Globus pallidus (tissue), 1 donor: ENCODE data around the gene PFKFB3.
"Not testable (repeated sequence)": the region's sequence is repeated elsewhere in the genome, so short reads cannot be mapped to it uniquely, and the experiment has no call there.

ENCODE experiments used
- DNase-seq: peaks from one replicate; pipeline ENCODE4 v3.0.0-alpha.2; 2015; ENCODE audit warnings: low spot score

The PFKFB3 gene

DNA sequence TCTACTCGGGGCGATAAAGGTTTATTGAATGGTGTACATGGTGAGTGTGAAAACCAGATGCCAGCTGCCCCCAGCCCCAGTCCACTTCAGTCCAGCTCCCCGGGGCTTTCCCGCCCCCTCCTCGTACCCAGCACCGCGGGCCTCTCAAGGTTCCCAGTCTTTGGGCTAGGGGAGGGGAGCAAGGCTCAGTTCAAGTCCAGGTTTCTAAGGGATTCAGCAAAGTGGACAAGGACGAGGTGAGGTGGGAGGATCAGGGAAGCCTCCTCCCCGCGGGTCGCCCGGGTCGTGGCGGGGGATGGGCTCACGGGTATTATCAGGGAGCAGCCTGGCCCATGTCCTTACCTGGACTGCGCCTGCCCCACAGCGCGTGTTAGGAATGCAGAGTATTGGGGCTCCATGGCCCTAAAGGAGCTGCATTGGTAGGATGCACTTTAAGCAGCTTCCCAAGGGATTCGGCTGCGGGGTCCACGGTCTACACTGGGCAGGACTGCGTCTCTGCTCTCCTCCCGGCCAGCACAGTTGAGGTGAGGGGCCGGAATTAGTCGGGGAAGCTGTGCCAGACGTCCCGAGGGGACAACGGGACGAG, 541 bp upstream of the PFKFB3 start:
- DNase-seq, result no peak

DNA sequence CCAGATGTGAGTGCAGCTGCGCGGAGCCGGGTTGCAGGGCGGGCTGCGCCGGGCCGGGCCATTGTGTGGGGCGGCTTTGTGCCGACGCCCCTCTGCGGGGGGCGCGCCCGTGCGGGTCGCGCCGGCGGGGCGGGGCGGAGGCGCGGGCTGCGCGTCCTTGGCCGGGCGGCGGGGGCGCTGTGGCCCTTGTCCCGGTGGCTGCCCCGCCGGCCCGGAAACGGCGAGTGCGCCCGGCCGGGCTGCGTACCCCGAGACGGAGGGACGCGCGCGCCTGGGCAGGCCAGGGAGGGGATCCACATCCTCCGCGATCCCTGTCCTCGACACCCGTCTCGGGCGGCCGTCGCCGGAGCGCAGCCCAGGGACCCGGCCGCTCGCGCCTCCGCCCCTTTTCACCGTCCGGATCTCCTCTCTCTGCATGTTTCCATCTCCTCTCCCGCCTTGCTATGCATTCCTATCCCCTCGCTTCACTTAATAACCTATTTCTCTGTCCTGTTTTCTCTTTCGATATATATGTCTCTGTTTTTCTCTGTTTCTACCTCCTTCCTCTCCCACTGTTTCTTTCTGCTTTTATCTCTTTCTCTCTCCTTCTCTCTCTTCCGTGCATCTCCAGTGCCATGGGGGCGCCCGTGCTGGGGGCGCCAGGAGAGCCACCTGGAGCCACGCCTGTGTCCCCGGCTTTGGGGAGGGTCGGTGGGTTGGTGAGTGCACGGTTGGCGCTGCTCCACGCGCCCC, 765 bp downstream of the PFKFB3 start:
- peak; percentile 70 for DNase-seq

DNA sequence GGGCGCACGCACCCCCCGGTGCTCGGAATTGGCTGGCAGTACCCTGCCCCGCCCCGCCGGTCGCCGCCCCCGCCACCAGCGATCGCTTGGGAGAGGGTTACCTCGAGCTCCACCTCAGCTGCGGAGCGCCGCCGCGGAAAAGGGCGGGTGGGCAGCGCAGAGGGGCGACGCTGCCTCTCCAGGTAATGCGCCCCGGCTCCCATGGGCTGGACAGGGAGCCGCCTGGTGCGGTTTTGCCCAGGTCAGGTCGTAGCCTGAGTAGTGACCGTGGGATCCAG, 1.3 kb downstream of the PFKFB3 start:
- DNase-seq, result no peak

DNA sequence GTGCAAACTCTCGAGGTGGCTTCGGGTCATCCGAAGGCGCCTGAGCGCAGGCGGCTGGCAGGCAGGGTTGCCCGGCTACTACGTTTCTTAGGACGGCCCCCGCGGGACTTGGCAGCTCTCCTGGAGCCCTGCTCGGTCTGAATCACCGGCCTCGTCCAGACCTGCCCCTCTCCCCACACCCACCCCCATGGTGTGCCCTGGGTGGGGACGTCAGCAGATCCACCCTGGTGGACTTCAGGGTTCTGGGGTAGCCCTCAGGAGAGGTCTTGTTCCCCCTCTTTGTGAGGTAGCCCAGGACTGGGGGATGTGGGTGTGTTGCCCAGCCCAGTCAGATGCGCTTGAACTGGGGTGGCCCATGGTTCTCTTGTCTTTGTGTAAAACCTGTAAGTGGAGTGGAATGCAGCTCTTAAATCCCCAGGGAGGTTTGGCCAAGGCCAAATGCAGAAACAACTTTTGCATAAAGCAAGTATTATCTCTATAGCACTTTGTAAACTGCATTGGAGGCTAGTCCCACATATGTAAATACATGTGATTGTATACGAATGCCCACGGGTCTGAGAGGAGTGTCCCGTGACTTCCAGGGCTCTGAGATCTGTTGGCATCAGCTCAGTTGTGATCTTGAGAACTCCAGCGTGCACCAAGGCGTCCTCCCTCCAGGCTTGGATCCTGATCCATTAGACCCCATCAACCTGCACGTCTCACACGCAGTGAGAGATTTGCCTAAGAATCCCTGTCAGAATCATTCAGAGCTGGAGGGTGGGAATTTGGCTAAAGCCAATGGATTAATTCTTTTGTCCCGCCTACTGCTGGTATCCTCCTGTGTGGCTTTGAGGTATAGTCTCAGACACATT, 1.8 kb downstream of the PFKFB3 start:
- DNase-seq, result peak; percentile 51

DNA sequence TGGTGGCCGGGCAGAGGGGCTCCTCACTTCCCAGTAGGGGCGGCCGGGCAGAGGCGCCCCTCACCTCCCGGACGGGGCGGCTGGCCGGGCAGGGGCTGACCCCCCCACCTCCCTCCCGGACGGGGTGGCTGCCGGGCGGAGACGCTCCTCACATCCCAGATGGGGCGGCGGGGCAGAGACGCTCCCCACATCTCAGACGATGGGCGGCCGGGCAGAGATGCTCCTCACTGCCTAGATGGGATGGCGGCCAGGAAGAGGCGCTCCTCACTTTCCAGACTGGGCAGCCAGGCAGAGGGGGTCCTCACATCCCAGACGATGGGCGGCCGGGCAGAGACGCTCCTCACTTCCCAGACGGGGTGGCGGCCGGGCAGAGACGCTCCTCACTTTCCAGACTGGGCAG, 3.8 kb downstream of the PFKFB3 start:
- DNase-seq, result not testable (repeated sequence)

DNA sequence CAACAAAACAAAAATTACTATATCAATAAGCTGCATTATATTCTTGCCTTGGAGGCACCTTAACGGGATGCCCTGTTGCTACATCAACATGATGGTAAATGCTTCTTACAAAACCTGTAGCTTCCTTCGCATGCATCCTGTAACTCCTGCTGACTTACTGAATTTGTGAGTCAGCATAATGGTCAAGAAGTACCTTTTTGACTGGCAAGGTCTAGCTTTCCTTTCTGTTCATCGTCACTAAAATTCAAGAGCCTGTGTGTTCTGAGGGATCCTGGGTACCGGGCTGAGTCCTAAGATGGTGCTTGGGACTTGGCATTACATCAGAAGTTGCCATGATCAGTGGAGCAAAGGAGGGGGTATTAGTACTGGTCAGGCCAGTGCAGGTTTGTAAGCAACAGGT, 4.9 kb downstream of the PFKFB3 start:
- peak; percentile 32 for DNase-seq

DNA sequence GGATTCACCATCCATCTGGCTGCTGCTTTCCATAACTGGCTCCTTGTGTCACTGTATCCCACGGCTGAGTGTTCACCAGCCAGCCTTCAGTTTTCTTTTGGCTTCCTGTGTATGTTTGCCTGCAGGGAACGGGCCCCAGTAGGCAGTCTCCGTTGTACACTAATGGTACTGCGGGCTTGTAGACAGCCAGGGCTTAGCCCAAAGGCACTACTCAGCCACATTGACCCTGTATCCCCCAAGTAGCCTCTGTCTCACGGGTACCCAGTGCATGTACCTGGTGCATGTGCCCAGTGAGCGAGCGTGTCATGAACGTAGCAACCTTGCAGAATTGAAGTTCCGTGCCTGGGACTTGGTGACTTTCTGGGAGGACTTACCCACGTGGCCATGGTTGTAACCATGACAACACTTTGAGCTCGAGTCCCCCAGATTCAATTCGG, 6.1 kb downstream of the PFKFB3 start:
- peak; percentile 41 for DNase-seq

DNA sequence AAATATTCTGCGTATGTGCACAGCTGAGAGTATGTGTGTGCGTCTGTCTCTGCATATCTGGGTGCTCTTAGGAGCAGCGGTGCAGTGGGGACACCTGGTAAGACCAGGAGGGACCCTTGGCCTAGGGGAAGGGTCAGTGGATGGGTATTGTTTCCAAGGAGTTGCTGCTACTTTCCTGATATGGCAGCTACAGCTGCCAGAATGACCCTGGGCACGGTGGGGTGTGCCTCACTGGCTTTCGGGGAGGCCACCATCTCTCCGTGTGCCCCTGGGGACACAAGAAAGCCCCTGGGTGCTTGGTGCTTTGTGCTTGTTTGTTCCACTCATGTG, 8.6 kb downstream of the PFKFB3 start:
- peak; percentile 23 for DNase-seq

DNA sequence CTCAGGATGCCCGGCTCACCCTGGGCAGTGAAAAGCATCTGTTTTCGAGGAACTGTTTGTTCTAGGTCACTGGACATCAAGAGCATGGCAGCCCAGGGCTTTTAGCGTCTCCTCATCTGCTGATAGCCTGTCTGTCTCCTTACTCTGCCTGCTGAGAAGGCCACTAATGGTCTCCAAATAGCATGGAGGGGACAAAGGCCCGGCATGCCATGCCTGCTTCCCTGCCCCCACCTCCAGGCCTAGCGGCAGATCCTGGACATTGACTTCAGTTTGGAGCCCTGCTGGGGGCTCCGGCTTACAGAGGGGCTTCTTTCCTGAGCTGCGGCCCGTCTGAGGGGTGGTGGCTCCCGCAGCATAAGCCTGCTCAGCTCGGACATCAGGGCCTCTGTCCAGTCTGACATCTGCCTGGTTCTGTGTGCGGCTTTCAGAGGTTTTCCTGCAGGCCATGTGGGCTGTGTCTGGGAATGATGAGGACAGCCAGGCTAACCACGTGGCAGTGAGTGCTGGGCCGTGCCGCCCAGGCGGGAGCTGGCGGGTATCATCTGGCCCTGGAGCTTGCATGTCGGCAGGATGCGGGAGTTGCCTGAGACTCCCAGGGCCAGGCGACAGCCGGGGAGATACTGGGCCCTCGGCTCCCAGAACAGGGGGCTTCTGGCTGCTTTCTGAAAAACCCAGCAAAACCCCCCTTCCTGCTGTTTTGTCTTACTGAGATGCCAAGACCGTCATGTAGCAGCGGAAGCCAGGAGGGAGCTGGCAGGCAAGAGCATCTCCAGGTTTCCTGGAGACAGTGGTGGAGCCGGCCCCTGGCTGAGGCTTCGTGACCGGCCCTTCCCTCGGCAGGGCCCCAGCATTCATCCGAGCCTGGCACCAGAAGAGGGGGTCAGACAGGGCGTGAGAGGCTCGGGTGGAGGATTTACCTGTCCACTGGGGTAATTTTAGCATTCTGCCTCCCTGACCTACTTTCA, 9.2 kb downstream of the PFKFB3 start:
- DNase-seq, result peak; percentile 91

DNA sequence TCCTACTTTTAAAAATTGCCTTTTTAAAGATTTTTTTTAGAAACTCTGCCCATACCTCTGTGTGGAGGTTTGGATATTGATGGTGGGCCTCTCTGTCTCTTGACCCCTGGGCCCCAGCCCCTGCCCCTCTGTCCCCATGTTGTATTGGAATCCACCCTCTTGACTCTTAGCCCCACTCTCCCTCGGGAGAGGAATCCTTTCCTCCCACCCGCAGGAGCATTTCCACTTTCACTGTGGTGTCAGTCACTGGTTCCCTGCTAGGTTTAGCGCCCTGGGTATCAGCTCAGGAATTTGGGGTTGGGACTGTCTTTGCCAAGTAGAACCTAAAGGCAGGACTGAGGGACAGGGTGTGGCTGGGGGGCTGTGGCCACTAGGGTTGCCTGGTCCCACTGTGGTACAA, 10.1 kb downstream of the PFKFB3 start:
- DNase-seq, result no peak

DNA sequence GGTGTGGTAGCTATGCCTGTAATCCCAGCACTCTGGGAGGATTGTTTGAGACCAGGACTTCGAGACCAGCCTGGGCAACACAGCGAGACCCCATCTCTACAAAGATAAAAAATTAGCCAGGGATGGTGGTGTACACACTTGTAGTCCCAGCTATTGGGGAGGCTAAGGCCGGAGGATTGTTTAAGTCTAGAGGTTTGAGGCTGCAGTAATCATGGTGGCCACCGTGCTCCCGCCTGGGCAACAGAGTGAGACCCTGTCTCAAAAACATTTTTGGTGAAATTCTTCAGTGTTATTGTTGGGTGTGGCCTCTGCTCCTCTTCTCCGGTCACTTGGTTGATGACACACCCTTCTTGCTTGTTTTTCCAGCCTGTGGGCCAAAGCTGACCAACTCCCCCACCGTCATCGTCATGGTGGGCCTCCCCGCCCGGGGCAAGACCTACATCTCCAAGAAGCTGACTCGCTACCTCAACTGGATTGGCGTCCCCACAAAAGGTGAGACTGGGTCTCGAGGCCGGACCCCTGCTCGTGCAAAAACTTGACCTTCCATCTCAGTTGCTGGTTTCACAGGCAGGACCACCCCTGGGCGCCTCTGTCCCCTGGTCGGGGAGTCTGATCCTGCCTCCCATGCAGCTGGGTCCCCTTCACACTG, 10.6 kb downstream of the PFKFB3 start:
- peak; percentile 23 for DNase-seq

DNA sequence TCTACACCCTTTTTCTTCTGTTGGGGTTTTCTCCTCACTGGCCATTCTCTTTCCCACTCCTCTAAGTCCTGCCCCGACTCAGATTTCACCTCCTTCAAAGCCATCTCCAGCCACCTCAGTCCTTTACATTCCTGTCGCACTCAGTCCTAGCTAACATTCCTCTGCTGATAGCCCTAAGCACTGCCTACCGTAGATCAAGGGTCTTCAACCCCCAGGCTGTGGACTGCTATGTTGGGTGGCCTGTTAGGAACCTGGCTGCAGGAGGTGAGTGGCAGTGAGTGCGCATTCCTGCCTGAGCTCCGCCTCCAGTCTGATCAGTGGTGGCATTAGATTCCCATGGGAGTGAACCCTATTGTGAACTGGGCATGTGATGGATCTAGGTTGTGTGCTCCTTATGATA, 11.2 kb downstream of the PFKFB3 start:
- no peak for DNase-seq

DNA sequence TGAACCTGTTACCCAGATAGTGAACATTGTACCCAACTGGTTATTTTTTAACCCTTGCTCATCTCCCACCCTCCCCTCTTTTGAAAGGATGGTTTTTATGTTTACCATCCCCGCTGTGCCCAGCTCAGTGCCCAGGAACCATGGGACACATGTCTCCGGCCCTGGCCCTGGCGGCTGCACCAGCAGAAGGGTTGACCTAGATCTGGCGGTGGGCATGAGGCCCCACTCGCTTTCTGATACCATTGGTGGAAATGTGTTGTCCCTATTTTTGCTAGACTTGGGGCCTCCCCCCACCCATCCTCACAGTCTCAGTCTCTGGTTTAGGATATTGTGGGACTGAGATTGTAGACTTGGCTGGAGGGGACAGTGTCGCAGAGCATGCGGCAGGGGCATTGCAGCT, 11.9 kb downstream of the PFKFB3 start:
- no peak for DNase-seq

DNA sequence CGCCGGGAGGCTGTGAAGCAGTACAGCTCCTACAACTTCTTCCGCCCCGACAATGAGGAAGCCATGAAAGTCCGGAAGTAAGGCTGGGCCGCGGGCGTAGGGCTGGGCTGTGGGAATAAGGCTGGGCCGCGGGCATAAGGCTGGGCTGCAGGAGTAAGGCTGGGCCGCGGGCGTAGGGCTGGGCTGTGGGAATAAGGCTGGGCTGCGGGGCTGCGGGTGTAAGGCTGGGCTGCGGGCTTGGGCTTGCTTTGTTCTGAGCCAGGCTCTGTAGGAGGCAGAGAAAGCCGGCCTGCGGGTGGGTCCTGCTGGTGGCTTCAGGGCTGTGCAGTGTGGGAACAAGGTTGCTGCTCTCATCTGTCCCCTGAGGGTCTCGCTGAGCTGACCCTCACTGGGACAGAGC, 12.5 kb downstream of the PFKFB3 start:
- no peak for DNase-seq

DNA sequence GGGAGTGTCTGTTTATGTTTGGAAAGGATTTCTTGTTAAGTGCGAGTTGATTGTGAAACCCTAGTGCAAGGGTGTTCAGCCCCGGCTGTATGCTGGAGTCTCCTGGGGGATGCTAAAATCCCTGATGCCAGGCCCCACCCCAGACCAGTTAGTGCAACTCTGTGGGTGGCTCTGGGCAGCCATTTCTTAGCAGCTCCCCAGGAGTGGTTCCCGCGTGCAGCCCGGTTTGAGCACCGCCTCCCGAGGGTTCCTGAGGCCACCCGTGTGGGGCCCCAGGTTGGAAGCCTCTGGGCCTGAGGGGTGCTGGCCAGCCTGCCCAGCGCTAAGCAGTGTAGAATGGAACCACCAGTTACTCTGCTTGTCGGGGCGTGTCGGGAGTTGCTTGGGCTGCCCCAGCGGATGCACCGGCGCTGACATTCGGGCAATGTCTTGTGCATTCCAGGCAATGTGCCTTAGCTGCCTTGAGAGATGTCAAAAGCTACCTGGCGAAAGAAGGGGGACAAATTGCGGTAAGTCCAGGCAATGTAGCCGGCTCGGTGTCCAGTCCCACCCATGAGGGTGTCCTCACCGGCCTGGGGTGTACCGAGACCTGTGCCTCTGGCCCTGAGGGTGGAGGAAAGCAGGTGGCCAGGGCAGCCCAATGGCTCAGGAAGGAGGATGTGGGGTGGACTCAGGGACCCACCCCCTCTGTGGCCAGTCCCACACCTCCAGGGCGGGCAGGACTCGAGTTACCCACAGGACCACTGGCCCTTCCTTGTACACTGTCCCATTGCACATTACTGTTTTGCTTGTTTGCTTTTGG, 13.2 kb downstream of the PFKFB3 start:
- no peak for DNase-seq

DNA sequence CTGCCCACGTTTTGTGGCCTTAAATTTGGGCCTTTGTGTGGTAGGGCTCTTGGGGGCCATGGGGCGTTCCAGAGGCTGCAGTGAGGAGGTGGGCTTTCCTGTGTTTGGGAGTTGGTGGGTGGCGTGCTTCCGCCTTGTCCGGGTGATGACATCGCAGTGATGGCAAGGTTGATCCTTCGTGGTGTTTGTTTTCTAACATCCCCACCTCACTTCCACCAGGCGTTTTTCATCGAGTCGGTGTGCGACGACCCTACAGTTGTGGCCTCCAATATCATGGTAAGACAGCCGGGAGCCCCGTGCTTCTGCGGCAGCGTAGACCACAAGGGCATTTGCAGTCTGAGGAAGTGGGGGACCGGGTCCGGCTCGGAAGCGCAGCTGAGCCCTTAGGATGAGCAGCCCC, 14.2 kb downstream of the PFKFB3 start:
- DNase-seq, result peak; percentile 23

DNA sequence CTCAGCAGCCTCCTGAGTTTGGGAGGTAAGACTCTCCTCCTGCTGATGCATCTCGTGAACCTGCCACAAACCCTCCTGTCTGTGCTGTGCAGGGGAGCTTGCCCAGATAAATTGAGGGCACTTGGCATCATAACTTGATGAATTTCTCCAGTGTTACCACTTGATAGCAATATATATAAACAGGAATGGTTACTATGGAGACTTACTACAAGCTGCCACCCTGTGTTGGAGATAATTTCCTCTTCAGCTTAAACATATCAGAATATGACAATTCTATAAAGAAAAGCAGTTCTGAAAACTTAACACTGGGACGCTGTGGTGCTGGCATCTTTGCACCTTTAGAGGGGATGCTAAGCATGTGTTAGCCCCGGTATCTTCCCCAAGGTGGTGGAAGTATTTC, 14.9 kb downstream of the PFKFB3 start:
- peak; percentile 25 for DNase-seq

DNA sequence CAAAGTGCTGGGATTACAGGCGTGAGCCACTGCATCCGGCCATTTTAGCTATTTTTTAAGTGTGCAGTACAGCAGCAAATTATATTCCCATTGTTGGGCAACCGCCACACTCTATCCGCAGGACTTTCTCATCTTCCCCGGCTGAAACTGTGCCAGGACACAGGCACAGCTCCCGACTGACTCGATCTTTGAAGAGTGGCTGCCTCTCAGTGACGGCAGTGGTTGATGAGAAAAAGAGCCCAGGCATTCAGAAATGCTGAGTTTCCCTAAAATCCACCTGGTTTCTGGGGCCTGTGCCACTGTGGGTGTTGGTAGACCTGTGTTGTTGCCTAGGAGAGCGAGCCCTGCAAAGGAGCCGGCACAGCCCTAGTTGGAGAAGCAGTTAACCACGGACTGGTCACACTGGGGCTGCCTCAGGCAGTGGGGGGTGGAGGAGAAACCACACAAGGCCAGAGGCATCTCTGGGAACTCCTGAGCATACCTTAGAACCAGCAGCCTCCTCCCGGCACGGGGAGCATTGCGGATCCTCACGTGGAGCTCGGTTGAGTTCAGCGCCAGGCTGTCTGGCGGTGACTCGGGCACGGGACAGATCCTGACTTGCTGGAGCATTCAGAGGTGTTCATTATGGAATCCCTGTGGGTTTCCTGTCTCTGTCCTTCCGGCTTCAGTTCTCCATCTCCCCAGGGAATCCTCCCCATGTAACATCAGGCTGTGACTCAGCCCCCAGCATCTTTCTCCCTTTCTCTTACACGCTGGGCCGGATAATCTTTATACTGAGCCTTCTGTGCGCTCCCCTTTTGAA, 16.2 kb downstream of the PFKFB3 start:
- DNase-seq, result peak; percentile 42

DNA sequence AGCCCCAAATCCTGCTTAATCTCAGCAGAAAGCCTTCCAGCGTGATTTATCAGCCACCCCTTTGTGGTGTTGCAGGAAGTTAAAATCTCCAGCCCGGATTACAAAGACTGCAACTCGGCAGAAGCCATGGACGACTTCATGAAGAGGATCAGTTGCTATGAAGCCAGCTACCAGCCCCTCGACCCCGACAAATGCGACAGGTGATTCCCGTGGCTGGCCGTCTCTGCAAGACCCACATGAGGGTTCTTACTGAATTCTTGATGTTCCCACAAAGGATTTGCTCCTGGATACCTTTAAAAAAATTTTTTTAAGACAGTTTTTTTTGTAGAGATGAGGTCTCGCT, 16.7 kb downstream of the PFKFB3 start:
- DNase-seq, result no peak
